Jurkat, Clone E6-1 (cell line): ENCODE results near the gene MT1X.
"Not testable (repeated sequence)": the region's sequence is repeated elsewhere in the genome, so short reads cannot be mapped to it uniquely, and the experiment has no call there.

Experiments used
- DNase-seq: peaks from one replicate; pipeline ENCODE4 v3.0.0-alpha.2; 2011; ENCODE audit warnings: low read depth, low spot score
- H3K4me3 ChIP-seq: 2 replicates; pipeline ENCODE4 v1.5.1; 2011; ENCODE audit warnings: mild to moderate bottlenecking, low read length, control low read depth, moderate library complexity

MT1X gene

GRCh38 chr16:56700631-56701030 is 18.4 kb downstream of the MT1X start:
- no peak overlapping the region for H3K4me3 ChIP-seq
- no peak for DNase-seq

- no peak for DNase-seq
- no peak overlapping the region for H3K4me3 ChIP-seq
Observed at GRCh38 chr16:56701534-56701933, 19.3 kb downstream of the MT1X start.

GRCh38 chr16:56702836-56703235 is 20.6 kb downstream of the MT1X start:
- no peak for DNase-seq
- no peak overlapping the region for H3K4me3 ChIP-seq

GRCh38 chr16:56708525-56709442 is 26.5 kb downstream of the MT1X start:
- peak overlapping the region; percentile 48 for H3K4me3 ChIP-seq
- peak; percentile 89 for DNase-seq

- H3K4me3 ChIP-seq, result peak overlapping the region; percentile 48
- no peak for DNase-seq
Observed at GRCh38 chr16:56709443-56710040, 27.3 kb downstream of the MT1X start.

GRCh38 chr16:56710181-56710737 is 28.0 kb downstream of the MT1X start:
- no peak overlapping the region for H3K4me3 ChIP-seq

GRCh38 chr16:56711862-56712261 is 29.6 kb downstream of the MT1X start:
- DNase-seq, result no peak
- no peak overlapping the region for H3K4me3 ChIP-seq

More at GRCh38 chr16:56710181-56710737, 28.0 kb downstream of the MT1X start:
- DNase-seq, result no peak

GRCh38 chr16:56713794-56714193 is 31.5 kb downstream of the MT1X start:
- no peak overlapping the region for H3K4me3 ChIP-seq
- no peak for DNase-seq

- DNase-seq, result no peak
- H3K4me3 ChIP-seq, result no peak overlapping the region
Observed at GRCh38 chr16:56715126-56715525, 32.9 kb downstream of the MT1X start.

GRCh38 chr16:56716761-56717160 is 34.5 kb downstream of the MT1X start:
- no peak for DNase-seq
- no peak overlapping the region for H3K4me3 ChIP-seq

GRCh38 chr16:56717532-56717931 is 35.3 kb downstream of the MT1X start:
- not testable (repeated sequence) for H3K4me3 ChIP-seq, DNase-seq

GRCh38 chr16:56722200-56722842 is 40.1 kb downstream of the MT1X start:
- no peak for DNase-seq
- no peak overlapping the region for H3K4me3 ChIP-seq

GRCh38 chr16:56724191-56724590 is 41.9 kb downstream of the MT1X start:
- no peak for DNase-seq
- no peak overlapping the region for H3K4me3 ChIP-seq

- DNase-seq, result no peak
- H3K4me3 ChIP-seq, result no peak overlapping the region
Observed at GRCh38 chr16:56726283-56726682, 44.0 kb downstream of the MT1X start.

- no peak for DNase-seq
- no peak overlapping the region for H3K4me3 ChIP-seq
Observed at GRCh38 chr16:56726926-56727325, 44.7 kb downstream of the MT1X start.

GRCh38 chr16:56728027-56728426 is 45.8 kb downstream of the MT1X start:
- no peak for DNase-seq

GRCh38 chr16:56728980-56729734 is 46.9 kb downstream of the MT1X start:
- no peak for DNase-seq
- peak overlapping the region; percentile 96 for H3K4me3 ChIP-seq

More at GRCh38 chr16:56728027-56728426, 45.8 kb downstream of the MT1X start:
- no peak overlapping the region for H3K4me3 ChIP-seq

- peak; percentile 84 for DNase-seq
Observed at GRCh38 chr16:56729735-56730662, 47.7 kb downstream of the MT1X start, which contains the start of gene NUP93. NUP93 (plus strand) TSS chr16:56730129; CDS start chr16:56748248, 18,119 bp downstream.

More at GRCh38 chr16:56729735-56730662, 47.7 kb downstream of the MT1X start, which contains the start of gene NUP93:
- peak within 1 kb of the TSS; percentile 96 for H3K4me3 ChIP-seq
